HEK293 (cell line): Measurements from ENCODE around the gene NOS1.

ENCODE experiments used
- CTCF ChIA-PET: fragments of 350-600 bp; formaldehyde crosslinking; extraction: SDS; loops from one replicate; lab custom pipeline; 2021; ENCODE audit warnings: antibody characterized with exemption; lab: Yijun Ruan, JAX
- POLR2A ChIA-PET: fragments of 300-600 bp; formaldehyde crosslinking; extraction: SDS; loops from one replicate; lab custom pipeline; 2020; ENCODE audit warnings: antibody characterized with exemption, inconsistent platforms; lab: Yijun Ruan, JAX
- H3K27ac ChIP-seq: fragments of 200-500 bp; sonication (Bioruptor generic); 2 replicates; pipeline ENCODE4 v1.5.1; 2014; ENCODE audit warnings: low read depth, low read length, control low read depth, inconsistent platforms; ENCODE audit errors: extremely low read depth
- H3K36me3 ChIP-seq, 2 experiments: fragments of 200-500 bp in 1 of 2; sonication (Bioruptor generic) in 1 of 2; 1 replicate in 1 of 2; 2 replicates in 1 of 2; pipeline ENCODE4 v1.5.1; 2014 to 2017; ENCODE audit warnings: inconsistent platforms in 2 of 2, low read length in 2 of 2; ENCODE audit not compliant: control insufficient read depth in 2 of 2, insufficient read depth in 1 of 2
- H3K4me1 ChIP-seq: fragments of 200-500 bp; sonication (Bioruptor generic); 2 replicates; pipeline ENCODE4 v1.5.1; 2014; ENCODE audit warnings: mild to moderate bottlenecking, low read length, inconsistent platforms; ENCODE audit not compliant: control insufficient read depth, insufficient read depth
- H3K4me3 ChIP-seq: 2 replicates; pipeline ENCODE4 v1.5.1; 2011; ENCODE audit warnings: low read depth, mild to moderate bottlenecking, control low read depth, low read length, moderate library complexity
- H3K9me3 ChIP-seq: fragments of 200-500 bp; sonication (Bioruptor generic); 2 replicates; pipeline ENCODE4 v1.5.1; 2014; ENCODE audit warnings: low read depth, low read length, inconsistent platforms; ENCODE audit not compliant: control insufficient read depth, insufficient read depth
- GLI2 ChIP-seq: fragments of 450-650 bp; formaldehyde crosslinking; IDR thresholded peaks from 2 replicates; pipeline ENCODE4; 2017; ENCODE audit warnings: missing biosample characterization, missing genetic modification characterization, low read depth, borderline replicate concordance
- OSR2 ChIP-seq: fragments of 450-650 bp; formaldehyde crosslinking; IDR thresholded peaks from 2 replicates; pipeline ENCODE4 v1.5.1; 2016; ENCODE audit warnings: missing biosample characterization, missing genetic modification characterization
- ZBTB1 ChIP-seq: fragments of 450-650 bp; formaldehyde crosslinking; IDR thresholded peaks from 2 replicates; pipeline ENCODE4 v1.5.1; 2016; ENCODE audit warnings: missing biosample characterization, missing genetic modification characterization
- ZBTB21 ChIP-seq: fragments of 450-650 bp; formaldehyde crosslinking; IDR thresholded peaks from 2 replicates; pipeline ENCODE4 v1.5.1; 2017; ENCODE audit warnings: missing biosample characterization, missing genetic modification characterization
- ZNF175 ChIP-seq: fragments of 450-650 bp; formaldehyde crosslinking; IDR thresholded peaks from 2 replicates; pipeline ENCODE4 v1.5.1; 2016; ENCODE audit warnings: missing biosample characterization, missing genetic modification characterization
- ZNF302 ChIP-seq: fragments of 450-650 bp; formaldehyde crosslinking; IDR thresholded peaks from 2 replicates; pipeline ENCODE4 v1.5.1; 2016; ENCODE audit warnings: missing biosample characterization, missing genetic modification characterization, low read depth
- ZNF366 ChIP-seq: fragments of 450-650 bp; formaldehyde crosslinking; conservative IDR thresholded peaks from 2 replicates; pipeline ENCODE4 v1.5.1; 2016; ENCODE audit warnings: missing biosample characterization, missing genetic modification characterization
- ZNF513 ChIP-seq: fragments of 450-650 bp; IDR thresholded peaks from 2 replicates; pipeline ENCODE4 v1.5.1; 2018; ENCODE audit warnings: missing biosample characterization, missing genetic modification characterization
- ZNF518A ChIP-seq: fragments of 450-650 bp; formaldehyde crosslinking; conservative IDR thresholded peaks from 2 replicates; pipeline ENCODE4 v1.5.1; 2016; ENCODE audit warnings: low read depth, missing biosample characterization, missing genetic modification characterization
- ZNF529 ChIP-seq: fragments of 450-650 bp; formaldehyde crosslinking; IDR thresholded peaks from 2 replicates; pipeline ENCODE4 v1.5.1; 2017; ENCODE audit warnings: missing genetic modification characterization, missing biosample characterization; ENCODE audit not compliant: insufficient replicate concordance
- ZNF610 ChIP-seq: fragments of 450-650 bp; formaldehyde crosslinking; IDR thresholded peaks from 2 replicates; pipeline ENCODE4 v1.5.1; 2016; ENCODE audit warnings: missing biosample characterization, missing genetic modification characterization, borderline replicate concordance
- ZNF621 ChIP-seq: fragments of 450-650 bp; formaldehyde crosslinking; IDR thresholded peaks from 2 replicates; pipeline ENCODE4 v1.5.1; 2017; ENCODE audit warnings: missing biosample characterization, missing genetic modification characterization
- ZNF843 ChIP-seq: fragments of 450-650 bp; formaldehyde crosslinking; IDR thresholded peaks from 2 replicates; pipeline ENCODE4 v1.5.1; 2016; ENCODE audit warnings: missing biosample characterization, missing genetic modification characterization
- ZSCAN23 ChIP-seq: fragments of 450-650 bp; formaldehyde crosslinking; IDR thresholded peaks from 2 replicates; pipeline ENCODE4 v1.5.1; 2016; ENCODE audit warnings: missing biosample characterization, missing genetic modification characterization
- TF ChIP-seq, protein P1 (sequence below): fragments of 450-650 bp; formaldehyde crosslinking; IDR thresholded peaks from 2 replicates; pipeline ENCODE4 v1.5.1; 2016; ENCODE audit warnings: missing biosample characterization, missing genetic modification characterization
- TF ChIP-seq, protein P2 (sequence below): fragments of 450-650 bp; formaldehyde crosslinking; IDR thresholded peaks from 2 replicates; pipeline ENCODE4 v1.5.1; 2016; ENCODE audit warnings: missing biosample characterization, missing genetic modification characterization

Gene NOS1

GRCh38 chr12:117298648-117299225 is 62.7 kb downstream of the NOS1 start:
- no peaks in the 10 kb centered on the region for H3K36me3 ChIP-seq
- no peak for TF ChIP-seq ZBTB1 (tag by site-specific recombination)
- TF ChIP-seq OSR2 (tag by site-specific recombination), result no peak
- TF ChIP-seq ZNF175 (tag by site-specific recombination), result no peak
- no peak for TF ChIP-seq ZNF302 (tag by site-specific recombination)
- no peak for TF ChIP-seq GLI2
- TF ChIP-seq ZNF529 (tag by site-specific recombination), result no peak
- no peak for TF ChIP-seq ZNF843 (tag by site-specific recombination)
- TF ChIP-seq, protein P1, sequence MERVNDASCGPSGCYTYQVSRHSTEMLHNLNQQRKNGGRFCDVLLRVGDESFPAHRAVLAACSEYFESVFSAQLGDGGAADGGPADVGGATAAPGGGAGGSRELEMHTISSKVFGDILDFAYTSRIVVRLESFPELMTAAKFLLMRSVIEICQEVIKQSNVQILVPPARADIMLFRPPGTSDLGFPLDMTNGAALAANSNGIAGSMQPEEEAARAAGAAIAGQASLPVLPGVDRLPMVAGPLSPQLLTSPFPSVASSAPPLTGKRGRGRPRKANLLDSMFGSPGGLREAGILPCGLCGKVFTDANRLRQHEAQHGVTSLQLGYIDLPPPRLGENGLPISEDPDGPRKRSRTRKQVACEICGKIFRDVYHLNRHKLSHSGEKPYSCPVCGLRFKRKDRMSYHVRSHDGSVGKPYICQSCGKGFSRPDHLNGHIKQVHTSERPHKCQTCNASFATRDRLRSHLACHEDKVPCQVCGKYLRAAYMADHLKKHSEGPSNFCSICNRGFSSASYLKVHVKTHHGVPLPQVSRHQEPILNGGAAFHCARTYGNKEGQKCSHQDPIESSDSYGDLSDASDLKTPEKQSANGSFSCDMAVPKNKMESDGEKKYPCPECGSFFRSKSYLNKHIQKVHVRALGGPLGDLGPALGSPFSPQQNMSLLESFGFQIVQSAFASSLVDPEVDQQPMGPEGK (tag by site-specific recombination), result no peak
- no peak for TF ChIP-seq ZSCAN23 (tag by site-specific recombination)
- no peak for TF ChIP-seq ZNF621 (tag by site-specific recombination)
- TF ChIP-seq ZNF366 (tag by site-specific recombination), result no peak
- TF ChIP-seq, protein P2, sequence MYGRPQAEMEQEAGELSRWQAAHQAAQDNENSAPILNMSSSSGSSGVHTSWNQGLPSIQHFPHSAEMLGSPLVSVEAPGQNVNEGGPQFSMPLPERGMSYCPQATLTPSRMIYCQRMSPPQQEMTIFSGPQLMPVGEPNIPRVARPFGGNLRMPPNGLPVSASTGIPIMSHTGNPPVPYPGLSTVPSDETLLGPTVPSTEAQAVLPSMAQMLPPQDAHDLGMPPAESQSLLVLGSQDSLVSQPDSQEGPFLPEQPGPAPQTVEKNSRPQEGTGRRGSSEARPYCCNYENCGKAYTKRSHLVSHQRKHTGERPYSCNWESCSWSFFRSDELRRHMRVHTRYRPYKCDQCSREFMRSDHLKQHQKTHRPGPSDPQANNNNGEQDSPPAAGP, result no peak
- H3K4me1 ChIP-seq, result no peaks in the 10 kb centered on the region
- H3K9me3 ChIP-seq, result no peaks in the 10 kb centered on the region
- no peak overlapping the region for H3K27ac ChIP-seq
- ChIA-PET CTCF (interaction anchor here (1.3 to 1.7 kb wide), 2 partner anchors 68 to 551 kb away, joined by 3 to 4 read pairs; no protein-coding TSS in a partner anchor), POLR2A (no interaction called here)
- no peak overlapping the region for H3K4me3 ChIP-seq

GRCh38 chr12:117298191-117298590 is 63.2 kb downstream of the NOS1 start:
- POLR2A ChIA-PET, result no interaction called here
- H3K27ac ChIP-seq, result no peak overlapping the region
- CTCF ChIA-PET, result interaction anchor here (1.3 to 1.7 kb wide), 2 partner anchors 69 to 552 kb away, joined by 3 to 4 read pairs; no protein-coding TSS in a partner anchor
- H3K4me1 ChIP-seq, result no peaks in the 10 kb centered on the region
- no peaks in the 10 kb centered on the region for H3K36me3 ChIP-seq
- TF ChIP-seq ZNF610 (no peak), ZNF518A (tag by site-specific recombination) (no peak), ZNF513 (tag by site-specific recombination) (no peak), ZBTB21 (no peak)
- no peaks in the 10 kb centered on the region for H3K9me3 ChIP-seq
- no peak overlapping the region for H3K4me3 ChIP-seq
